NCI-H345 treated with DMSO at 0.1 percent for 48 hours (cell line): Measurements from ENCODE around the gene CFAP61.

ENCODE experiments used
- DNase-seq: peaks from one replicate; lab custom pipeline; 2025; ENCODE audit not compliant: unreplicated experiment; lab: John Stamatoyannopoulos, UW

CFAP61 gene

GRCh38 chr20:20273286-20273685 lies 221.0 kb downstream of the CFAP61 start:
- no peak for DNase-seq

- no peak for DNase-seq
Observed at GRCh38 chr20:20274821-20275220, 222.5 kb downstream of the CFAP61 start.

- DNase-seq = no peak
Observed at GRCh38 chr20:20275636-20276035, 223.3 kb downstream of the CFAP61 start.

GRCh38 chr20:20276811-20277530 lies 224.6 kb downstream of the CFAP61 start:
- peak; percentile 21 for DNase-seq

GRCh38 chr20:20277894-20278335 lies 225.6 kb downstream of the CFAP61 start:
- no peak for DNase-seq

- DNase-seq = no peak
Observed at GRCh38 chr20:20286061-20286460, 233.7 kb downstream of the CFAP61 start.

GRCh38 chr20:20289331-20289730 lies 237.0 kb downstream of the CFAP61 start:
- no peak for DNase-seq

- no peak for DNase-seq
Observed at GRCh38 chr20:20292472-20292871, 240.1 kb downstream of the CFAP61 start.

GRCh38 chr20:20293141-20293540 lies 240.8 kb downstream of the CFAP61 start:
- no peak for DNase-seq

- DNase-seq = no peak
Observed at GRCh38 chr20:20293691-20294385, 241.5 kb downstream of the CFAP61 start.

- no peak for DNase-seq
Observed at GRCh38 chr20:20295621-20296498, 243.5 kb downstream of the CFAP61 start.

- DNase-seq = no peak
Observed at GRCh38 chr20:20297181-20297580, 244.8 kb downstream of the CFAP61 start.

- no peak for DNase-seq
Observed at GRCh38 chr20:20297752-20298151, 245.4 kb downstream of the CFAP61 start.

GRCh38 chr20:20299904-20300303 lies 247.6 kb downstream of the CFAP61 start:
- DNase-seq = no peak

- DNase-seq = no peak
Observed at GRCh38 chr20:20303320-20303719, 251.0 kb downstream of the CFAP61 start.

- DNase-seq = no peak
Observed at GRCh38 chr20:20303742-20304141, 251.4 kb downstream of the CFAP61 start.

GRCh38 chr20:20304942-20305341 lies 252.6 kb downstream of the CFAP61 start:
- DNase-seq = no peak

GRCh38 chr20:20312562-20312961 lies 260.2 kb downstream of the CFAP61 start:
- DNase-seq = no peak

GRCh38 chr20:20317195-20317594 lies 264.9 kb downstream of the CFAP61 start:
- DNase-seq = no peak

GRCh38 chr20:20317621-20318364 lies 265.5 kb downstream of the CFAP61 start:
- DNase-seq = no peak
